DMS 273 (cell line): ENCODE measurements around the gene RPH3AL.
"Not testable (repeated sequence)": the region's sequence is repeated elsewhere in the genome, so short reads cannot be mapped to it uniquely, and the experiment has no call there.

Experiments used
- DNase-seq: peaks from one replicate; lab custom pipeline; 2025; ENCODE audit not compliant: unreplicated experiment; lab: John Stamatoyannopoulos, UW

The RPH3AL gene

GRCh38 chr17:227946-228615 lies 124.5 kb downstream of the RPH3AL start:
- no peak for DNase-seq

GRCh38 chr17:227078-227945 lies 125.3 kb downstream of the RPH3AL start:
- DNase-seq: no peak

- DNase-seq: no peak
These were observed 126.2 kb downstream of the RPH3AL start for GRCh38 chr17:226108-227077.

GRCh38 chr17:225551-225950 lies 127.1 kb downstream of the RPH3AL start:
- no peak for DNase-seq

GRCh38 chr17:224576-224975 lies 128.0 kb downstream of the RPH3AL start:
- DNase-seq: not testable (repeated sequence)

GRCh38 chr17:223723-224471 lies 128.7 kb downstream of the RPH3AL start:
- DNase-seq: no peak

- DNase-seq: no peak
These were observed 130.4 kb downstream of the RPH3AL start for GRCh38 chr17:222172-222571.

GRCh38 chr17:219696-220095 lies 132.9 kb downstream of the RPH3AL start:
- DNase-seq: no peak

GRCh38 chr17:218432-219110 lies 134.0 kb downstream of the RPH3AL start:
- DNase-seq: no peak

- no peak for DNase-seq
These were observed 136.0 kb downstream of the RPH3AL start for GRCh38 chr17:216625-217024.

- not testable (repeated sequence) for DNase-seq
These were observed 136.8 kb downstream of the RPH3AL start for GRCh38 chr17:215563-216478.

- no peak for DNase-seq
These were observed 137.7 kb downstream of the RPH3AL start for GRCh38 chr17:214881-215331.

- DNase-seq: no peak
These were observed 139.1 kb downstream of the RPH3AL start for GRCh38 chr17:213286-214105.

GRCh38 chr17:210402-210801 lies 142.2 kb downstream of the RPH3AL start:
- DNase-seq: no peak

GRCh38 chr17:208429-208828 lies 144.2 kb downstream of the RPH3AL start:
- no peak for DNase-seq

GRCh38 chr17:207775-208174 lies 144.8 kb downstream of the RPH3AL start:
- no peak for DNase-seq

- no peak for DNase-seq
These were observed 145.6 kb downstream of the RPH3AL start for GRCh38 chr17:206941-207560.
